Liver (tissue), 9 donors: ENCODE results near the gene XCR1. TPM values are rescaled to one million over a fixed set of nuclear protein-coding genes. Genes with fewer than 3 reads are reported as not detected.

ENCODE experiments used
- DNase-seq: peaks from one replicate; pipeline ENCODE4 v3.0.0-alpha.2; 2017; ENCODE audit warnings: low spot score
- H3K27ac ChIP-seq, 2 donors: one replicate each; pipeline ENCODE4 v1.7.0; 2013; ENCODE audit warnings: inconsistent platforms in 2 of 2, low read length in 2 of 2, control low read depth in 1 of 2, low read depth in 1 of 2, mild to moderate bottlenecking in 1 of 2
- H3K27me3 ChIP-seq, 4 donors: one replicate each; pipeline versions ENCODE4 v1.6.1 to v1.7.0; 2013; ENCODE audit warnings: low read length in 3 of 4, inconsistent platforms in 1 of 4, mild to moderate bottlenecking in 1 of 4, moderate library complexity in 1 of 4; ENCODE audit not compliant: control insufficient read depth in 4 of 4, insufficient read depth in 4 of 4
- H3K36me3 ChIP-seq, 4 donors: one replicate each; pipeline versions ENCODE4 v1.6.1 to v1.7.0; 2013; ENCODE audit warnings: low read length in 3 of 4, mild to moderate bottlenecking in 3 of 4, low read depth in 1 of 4, moderate library complexity in 1 of 4; ENCODE audit not compliant: control insufficient read depth in 4 of 4, insufficient read depth in 3 of 4
- H3K4me1 ChIP-seq, 4 donors: one replicate each; pipeline versions ENCODE4 v1.6.1 to v1.7.0; 2013; ENCODE audit warnings: low read length in 3 of 4, mild to moderate bottlenecking in 3 of 4, moderate library complexity in 1 of 4; ENCODE audit not compliant: control insufficient read depth in 4 of 4, insufficient read depth in 4 of 4
- H3K4me3 ChIP-seq, 3 donors: one replicate each; pipeline versions ENCODE4 v1.6.1 to v1.7.0; 2013; ENCODE audit warnings: low read length in 3 of 3, control low read depth in 1 of 3, low read depth in 1 of 3, mild to moderate bottlenecking in 1 of 3
- H3K9ac ChIP-seq, 2 donors: one replicate each; pipeline ENCODE4 v1.7.0; 2013; ENCODE audit warnings: low read length in 2 of 2, mild to moderate bottlenecking in 2 of 2, moderate library complexity in 2 of 2, control low read depth in 1 of 2, low read depth in 1 of 2
- H3K9me3 ChIP-seq, 4 donors: one replicate each; pipeline versions ENCODE4 v1.6.1 to v1.7.0; 2013; ENCODE audit warnings: low read length in 3 of 4; ENCODE audit not compliant: control insufficient read depth in 4 of 4
- ATF3 ChIP-seq: IDR thresholded peaks from 2 replicates; pipeline ENCODE4 v1.6.1; 2016; ENCODE audit warnings: antibody characterized with exemption
- CTCF ChIP-seq: fragments of 150-350 bp; IDR thresholded peaks from 2 replicates; pipeline ENCODE4 v1.5.1; 2017; ENCODE audit warnings: improper control_type of control experiment, low read depth, low read length; ENCODE audit not compliant: missing input control
- EGR1 ChIP-seq, 2 donors: IDR thresholded peaks; 2 replicates each; pipeline ENCODE4 v1.6.1; 2016 to 2018; ENCODE audit warnings: antibody characterized with exemption in 2 of 2, low read depth in 2 of 2
- FOXA1 ChIP-seq: IDR thresholded peaks from 2 replicates; pipeline ENCODE4 v1.6.1; 2016; ENCODE audit warnings: antibody characterized with exemption
- FOXA2 ChIP-seq: IDR thresholded peaks from 2 replicates; pipeline ENCODE4 v1.6.1; 2016; ENCODE audit warnings: antibody characterized with exemption
- GABPA ChIP-seq, 2 donors: IDR thresholded peaks in 1 of 2; conservative IDR thresholded peaks in 1 of 2; 2 replicates each; pipeline ENCODE4 v1.6.1; 2016; ENCODE audit warnings: antibody characterized with exemption in 2 of 2, mild to moderate bottlenecking in 1 of 2, moderate library complexity in 1 of 2
- HNF4A ChIP-seq, 2 donors: conservative IDR thresholded peaks; 2 replicates each; pipeline ENCODE4 v1.6.1; 2016; ENCODE audit warnings: antibody characterized with exemption in 2 of 2, mild to moderate bottlenecking in 2 of 2
- HNF4G ChIP-seq: IDR thresholded peaks from 2 replicates; pipeline ENCODE4 v1.6.1; 2016; ENCODE audit warnings: antibody characterized with exemption
- JUND ChIP-seq, 2 donors: IDR thresholded peaks; 2 replicates each; pipeline ENCODE4 v1.6.1; 2016; ENCODE audit warnings: antibody characterized with exemption in 2 of 2
- NR2F2 ChIP-seq: IDR thresholded peaks from 2 replicates; pipeline ENCODE4 v1.6.1; 2016; ENCODE audit warnings: antibody characterized with exemption
- RAD21 ChIP-seq, 2 donors: IDR thresholded peaks; 2 replicates each; pipeline ENCODE4 v1.6.1; 2016; ENCODE audit warnings: antibody characterized with exemption in 2 of 2, mild to moderate bottlenecking in 2 of 2
- RXRA ChIP-seq, 2 donors: IDR thresholded peaks; 2 replicates each; pipeline ENCODE4 v1.6.1; 2017 to 2018; ENCODE audit warnings: antibody characterized with exemption in 2 of 2, mild to moderate bottlenecking in 1 of 2
- SP1 ChIP-seq: IDR thresholded peaks from 2 replicates; pipeline ENCODE4 v1.6.1; 2018; ENCODE audit warnings: antibody characterized with exemption, mild to moderate bottlenecking
- TAF1 ChIP-seq: conservative IDR thresholded peaks from 2 replicates; pipeline ENCODE4 v1.6.1; 2016; ENCODE audit warnings: antibody characterized with exemption, mild to moderate bottlenecking
- YY1 ChIP-seq: IDR thresholded peaks from 2 replicates; pipeline ENCODE4 v1.6.1; 2016; ENCODE audit warnings: antibody characterized with exemption, mild to moderate bottlenecking
- ZBTB33 ChIP-seq: IDR thresholded peaks from 2 replicates; pipeline ENCODE4 v1.6.1; 2016; ENCODE audit warnings: antibody characterized with exemption
- WGBS: extraction: QIAGEN DNeasy Blood & Tissue Kit; methylation state at CpG from one replicate; pipeline ENCODE4 v1.1.7; 2013; 5-methylcytosine and 5-hydroxymethylcytosine counted together
- polyA plus RNA-seq, 2 donors: library from polyadenylated mRNA; stranded (reverse) in 1 of 2; unstranded in 1 of 2; fragments of 200-250 nt in 1 of 2; fragments of >200 nt in 1 of 2; fragmentation: Nextera tagmentation in 1 of 2; extraction: Ambion mirVana in 1 of 2; gene quantifications; one replicate each; pipeline versions ENCODE4 v1.2.1 to v1.2.3, GENCODE V29; 2013 to 2015
- total RNA-seq, 2 donors: library from RNA; depleted of rRNA; stranded (reverse); fragments of >200 nt; gene quantifications; one replicate each; pipeline ENCODE4 v1.2.3, GENCODE V29; 2014
- TF ChIP-seq, protein P1 (sequence below): IDR thresholded peaks from 2 replicates; pipeline ENCODE4 v1.6.1; 2016; ENCODE audit warnings: antibody characterized with exemption
- TF ChIP-seq, protein P2 (sequence below): IDR thresholded peaks from 2 replicates; pipeline ENCODE4 v1.6.1; 2016; ENCODE audit warnings: antibody characterized with exemption, mild to moderate bottlenecking
- donor health status: healthy.
- donor health status: healthy.
- donor health status: healthy.
- donor health status: healthy.
- donor health status: healthy.

XCR1 gene
- total and polyA plus RNA-seq, 4 donors = under 0.01 to 0.08 (median 0.03) TPM; not detected in 1

GRCh38 chr3:45984331-45985312 is 42.7 kb downstream of the XCR1 start:
- WGBS = 69% methylated on average over 8 of the region's 8 CpGs
- H3K27me3 ChIP-seq = no peaks in the 10 kb centered on the region
- DNase-seq = no peak
- no peak overlapping the region for H3K4me3 ChIP-seq
- no peaks in the 10 kb centered on the region for H3K9me3 ChIP-seq
- H3K36me3 ChIP-seq = peaks cover 0 to 34% (median 27%) of the 10 kb centered on the region in 4 donors
- TF ChIP-seq ATF3 (no peak), HNF4A (conservative IDR thresholded peaks at IDR 0.05) (peak; percentile 82 to 87), RXRA (IDR thresholded peaks at IDR 0.05) (peak; percentile 23 to 53), TAF1 (no peak), HNF4G (peak; percentile 40), RAD21 (IDR thresholded peaks at IDR 0.05) (no peak), YY1 (no peak), SP1 (peak; percentile 51)
- TF ChIP-seq, protein P1, sequence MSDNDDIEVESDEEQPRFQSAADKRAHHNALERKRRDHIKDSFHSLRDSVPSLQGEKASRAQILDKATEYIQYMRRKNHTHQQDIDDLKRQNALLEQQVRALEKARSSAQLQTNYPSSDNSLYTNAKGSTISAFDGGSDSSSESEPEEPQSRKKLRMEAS = peak; percentile 18
- TF ChIP-seq, protein P2, sequence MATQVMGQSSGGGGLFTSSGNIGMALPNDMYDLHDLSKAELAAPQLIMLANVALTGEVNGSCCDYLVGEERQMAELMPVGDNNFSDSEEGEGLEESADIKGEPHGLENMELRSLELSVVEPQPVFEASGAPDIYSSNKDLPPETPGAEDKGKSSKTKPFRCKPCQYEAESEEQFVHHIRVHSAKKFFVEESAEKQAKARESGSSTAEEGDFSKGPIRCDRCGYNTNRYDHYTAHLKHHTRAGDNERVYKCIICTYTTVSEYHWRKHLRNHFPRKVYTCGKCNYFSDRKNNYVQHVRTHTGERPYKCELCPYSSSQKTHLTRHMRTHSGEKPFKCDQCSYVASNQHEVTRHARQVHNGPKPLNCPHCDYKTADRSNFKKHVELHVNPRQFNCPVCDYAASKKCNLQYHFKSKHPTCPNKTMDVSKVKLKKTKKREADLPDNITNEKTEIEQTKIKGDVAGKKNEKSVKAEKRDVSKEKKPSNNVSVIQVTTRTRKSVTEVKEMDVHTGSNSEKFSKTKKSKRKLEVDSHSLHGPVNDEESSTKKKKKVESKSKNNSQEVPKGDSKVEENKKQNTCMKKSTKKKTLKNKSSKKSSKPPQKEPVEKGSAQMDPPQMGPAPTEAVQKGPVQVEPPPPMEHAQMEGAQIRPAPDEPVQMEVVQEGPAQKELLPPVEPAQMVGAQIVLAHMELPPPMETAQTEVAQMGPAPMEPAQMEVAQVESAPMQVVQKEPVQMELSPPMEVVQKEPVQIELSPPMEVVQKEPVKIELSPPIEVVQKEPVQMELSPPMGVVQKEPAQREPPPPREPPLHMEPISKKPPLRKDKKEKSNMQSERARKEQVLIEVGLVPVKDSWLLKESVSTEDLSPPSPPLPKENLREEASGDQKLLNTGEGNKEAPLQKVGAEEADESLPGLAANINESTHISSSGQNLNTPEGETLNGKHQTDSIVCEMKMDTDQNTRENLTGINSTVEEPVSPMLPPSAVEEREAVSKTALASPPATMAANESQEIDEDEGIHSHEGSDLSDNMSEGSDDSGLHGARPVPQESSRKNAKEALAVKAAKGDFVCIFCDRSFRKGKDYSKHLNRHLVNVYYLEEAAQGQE = no peak
- H3K27ac ChIP-seq = peak overlapping the region; percentile 92 to 98
- H3K9ac ChIP-seq = no peak overlapping the region
- H3K4me1 ChIP-seq = peaks cover 31 to 54% (median 38%) of the 10 kb centered on the region in 4 donors

GRCh38 chr3:45983770-45984169 is 43.5 kb downstream of the XCR1 start:
- Histone ChIP-seq H3K36me3 (peaks cover 0 to 39% (median 31%) of the 10 kb centered on the region in 4 donors), H3K9ac (no peak overlapping the region), H3K27me3 (no peaks in the 10 kb centered on the region), H3K4me3 (no peak overlapping the region), H3K9me3 (no peaks in the 10 kb centered on the region), H3K4me1 (peaks cover 26 to 46% (median 36%) of the 10 kb centered on the region in 4 donors), H3K27ac (no peak overlapping the region)
- 85% methylated on average over 3 of the region's 3 CpGs for WGBS
- DNase-seq = no peak
- no peak for TF ChIP-seq ATF3
- TF ChIP-seq EGR1 (IDR thresholded peaks at IDR 0.05; ENCODE audit: low read depth in 2 of 2) = no peak
- no peak for TF ChIP-seq JUND (IDR thresholded peaks at IDR 0.05)
- TF ChIP-seq, protein P1 = no peak
- no peak for TF ChIP-seq GABPA (IDR thresholded peaks at IDR 0.05 in 1 of 2, conservative IDR thresholded peaks at IDR 0.05 in 1 of 2)
- TF ChIP-seq, protein P2 = no peak
- no peak for TF ChIP-seq RAD21 (IDR thresholded peaks at IDR 0.05)
- no peak for TF ChIP-seq FOXA2
- no peak for TF ChIP-seq NR2F2
- no peak for TF ChIP-seq FOXA1
- no peak for TF ChIP-seq TAF1
- no peak for TF ChIP-seq ZBTB33
- no peak for TF ChIP-seq YY1
- no peak for TF ChIP-seq CTCF
